Activated T-cell treated with anti-CD3 and anti-CD28 coated beads, Interleukin-2, amount 50 U/mL, for 1 hour (primary cell): ENCODE results near the gene CDH15.

Source experiments
- DNase-seq: peaks from one replicate; pipeline ENCODE4 v3.0.0-alpha.2; 2020

Gene CDH15

DNA sequence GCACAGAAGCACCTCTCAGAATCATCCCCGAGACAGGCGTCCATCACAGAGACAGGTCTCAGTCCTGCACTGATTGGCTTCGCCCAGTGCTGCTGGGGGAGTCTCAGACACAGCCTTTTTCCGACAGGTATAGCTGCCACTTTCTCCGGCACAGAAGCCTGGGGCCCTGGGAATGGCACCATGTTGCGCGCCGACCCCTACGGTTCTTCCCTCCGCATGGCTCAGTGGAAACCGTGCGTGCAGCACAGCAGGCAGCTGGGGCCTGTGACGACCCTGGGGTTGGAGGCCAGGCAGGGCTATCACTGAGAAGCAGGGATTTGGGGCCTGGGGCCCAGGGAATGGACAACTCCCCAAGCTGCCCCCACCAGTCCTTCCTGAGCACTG lies 29.7 kb upstream of the CDH15 start:
- no peak for DNase-seq

- DNase-seq: no peak
These were observed 28.9 kb upstream of the CDH15 start for GRCh38 chr16:89142474-89143195.

- DNase-seq: no peak
These were observed 28.3 kb upstream of the CDH15 start for GRCh38 chr16:89143201-89143741.

DNA sequence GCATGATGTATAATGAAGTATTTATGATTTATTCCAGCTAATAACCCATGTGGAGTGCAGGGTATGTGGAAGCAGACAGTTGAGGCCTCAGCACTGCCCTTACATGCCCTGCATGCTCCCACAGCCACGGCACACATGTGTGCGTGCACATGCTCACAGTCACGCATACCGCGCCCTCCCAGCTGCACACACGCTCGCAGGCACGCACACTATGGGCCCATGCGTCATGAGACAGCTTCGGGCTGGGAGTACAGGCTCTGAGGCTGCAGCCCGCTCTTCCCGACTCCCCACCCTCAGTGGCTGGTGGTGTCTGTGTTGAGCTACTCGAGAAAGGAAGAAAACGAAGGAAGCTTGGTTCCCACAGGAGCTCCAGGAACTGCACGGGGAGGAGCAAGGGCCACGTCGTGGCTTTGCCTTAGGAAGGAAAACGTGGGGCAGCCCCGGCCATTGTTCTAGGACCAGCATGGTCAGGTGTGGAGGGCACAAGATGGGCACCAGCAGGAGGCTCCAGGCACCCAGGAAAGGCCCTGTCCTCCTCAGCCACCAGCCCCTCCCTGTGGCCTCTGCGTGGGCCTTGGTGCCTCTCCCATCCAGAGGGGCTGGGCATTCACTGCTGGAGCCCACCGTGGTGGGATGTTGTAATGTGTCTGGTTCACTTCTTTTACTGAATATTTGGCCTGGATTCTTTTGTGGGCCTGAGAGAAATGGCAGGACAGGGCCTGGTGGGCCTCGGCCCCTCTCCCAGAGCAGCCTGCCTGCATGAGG lies 27.5 kb upstream of the CDH15 start:
- no peak for DNase-seq

GRCh38 chr16:89144681-89145080 lies 26.9 kb upstream of the CDH15 start:
- DNase-seq: no peak

GRCh38 chr16:89145406-89146161 lies 26.0 kb upstream of the CDH15 start:
- DNase-seq: no peak

GRCh38 chr16:89146211-89147005 lies 25.1 kb upstream of the CDH15 start:
- DNase-seq: no peak

GRCh38 chr16:89147085-89147817 lies 24.3 kb upstream of the CDH15 start:
- no peak for DNase-seq

- DNase-seq: no peak
These were observed 22.2 kb upstream of the CDH15 start for GRCh38 chr16:89149386-89149785.

GRCh38 chr16:89150090-89150835 lies 21.3 kb upstream of the CDH15 start:
- DNase-seq: no peak

DNA sequence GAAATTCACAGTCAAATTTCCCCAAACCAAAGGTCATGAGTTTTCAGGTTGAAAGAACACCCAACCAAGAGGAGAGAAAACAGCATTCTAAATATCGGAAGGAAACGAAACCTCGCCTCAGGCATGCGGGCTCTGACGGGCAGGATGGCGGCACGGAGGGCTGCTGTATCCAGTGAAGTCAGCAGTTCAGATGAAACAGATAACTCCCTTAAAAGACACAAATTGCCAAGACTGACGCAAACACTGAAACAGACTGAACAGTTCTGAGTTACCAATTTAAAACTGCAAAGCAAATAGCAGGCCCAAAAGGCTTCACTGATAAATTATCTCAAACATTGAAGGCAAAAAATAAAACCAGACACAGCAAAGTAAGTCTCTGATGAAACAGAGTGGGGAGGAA lies 20.6 kb upstream of the CDH15 start:
- no peak for DNase-seq

DNA sequence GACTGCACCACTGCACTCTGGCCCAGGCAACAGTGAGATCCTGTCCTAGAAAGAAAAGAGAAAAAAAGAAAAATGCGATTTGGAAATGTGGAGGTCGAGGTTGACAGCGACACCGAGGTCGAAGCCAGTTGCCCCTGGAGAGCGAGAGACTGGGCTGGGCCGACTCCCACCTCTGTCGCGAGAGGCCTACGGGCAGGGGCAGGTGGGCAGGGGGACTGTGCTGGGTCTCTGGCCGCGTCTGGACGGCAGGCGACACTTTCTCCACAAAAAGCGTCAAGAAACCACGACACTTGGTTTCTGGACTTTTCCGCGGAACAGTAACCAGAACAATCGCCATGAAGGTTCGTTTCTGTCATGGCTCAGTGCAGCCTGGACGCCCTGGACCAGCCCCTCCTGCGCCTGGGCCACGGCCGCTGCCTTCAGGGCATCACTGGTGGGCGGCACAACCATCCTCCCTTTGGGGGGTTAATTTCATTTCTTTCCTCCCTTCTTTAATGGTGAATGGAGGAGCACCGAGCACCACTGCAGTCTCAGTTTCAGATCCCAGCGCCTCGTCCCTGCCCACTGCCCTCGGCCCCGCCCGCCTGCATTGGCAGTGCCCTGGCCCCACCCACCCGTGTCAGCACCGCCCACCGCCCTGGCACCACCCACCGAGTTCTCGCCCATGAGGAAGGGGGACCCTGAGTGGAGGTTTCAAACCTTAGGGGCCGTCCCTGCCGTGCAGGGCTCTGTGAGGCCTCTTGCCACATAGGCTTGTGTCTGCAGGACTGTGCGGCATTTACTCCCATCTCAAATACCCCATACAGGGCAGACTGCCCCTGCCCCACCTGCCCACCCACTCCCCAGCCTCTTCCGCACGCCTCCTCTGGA lies 18.5 kb upstream of the CDH15 start:
- DNase-seq: no peak

DNA sequence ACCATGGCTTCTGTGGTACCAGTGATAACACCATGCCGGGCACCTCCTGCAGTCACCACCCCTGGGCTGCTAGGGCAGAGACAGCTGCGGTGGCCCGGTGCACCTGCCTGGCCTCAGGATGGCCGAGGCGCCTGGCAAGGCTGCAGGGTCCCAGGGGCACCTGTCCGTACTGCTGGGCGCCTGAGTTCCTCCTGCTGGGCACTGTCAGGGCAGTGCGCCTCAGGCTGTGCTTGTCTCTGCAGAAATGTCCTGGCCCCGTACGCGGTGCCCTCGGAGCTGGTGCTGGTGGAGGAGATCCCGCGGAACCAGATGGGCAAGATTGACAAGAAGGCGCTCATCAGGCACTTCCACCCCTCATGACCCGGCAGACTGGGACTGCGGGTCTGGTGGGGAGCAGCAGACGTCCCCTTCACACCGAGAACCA lies 17.7 kb upstream of the CDH15 start:
- DNase-seq: no peak

DNA sequence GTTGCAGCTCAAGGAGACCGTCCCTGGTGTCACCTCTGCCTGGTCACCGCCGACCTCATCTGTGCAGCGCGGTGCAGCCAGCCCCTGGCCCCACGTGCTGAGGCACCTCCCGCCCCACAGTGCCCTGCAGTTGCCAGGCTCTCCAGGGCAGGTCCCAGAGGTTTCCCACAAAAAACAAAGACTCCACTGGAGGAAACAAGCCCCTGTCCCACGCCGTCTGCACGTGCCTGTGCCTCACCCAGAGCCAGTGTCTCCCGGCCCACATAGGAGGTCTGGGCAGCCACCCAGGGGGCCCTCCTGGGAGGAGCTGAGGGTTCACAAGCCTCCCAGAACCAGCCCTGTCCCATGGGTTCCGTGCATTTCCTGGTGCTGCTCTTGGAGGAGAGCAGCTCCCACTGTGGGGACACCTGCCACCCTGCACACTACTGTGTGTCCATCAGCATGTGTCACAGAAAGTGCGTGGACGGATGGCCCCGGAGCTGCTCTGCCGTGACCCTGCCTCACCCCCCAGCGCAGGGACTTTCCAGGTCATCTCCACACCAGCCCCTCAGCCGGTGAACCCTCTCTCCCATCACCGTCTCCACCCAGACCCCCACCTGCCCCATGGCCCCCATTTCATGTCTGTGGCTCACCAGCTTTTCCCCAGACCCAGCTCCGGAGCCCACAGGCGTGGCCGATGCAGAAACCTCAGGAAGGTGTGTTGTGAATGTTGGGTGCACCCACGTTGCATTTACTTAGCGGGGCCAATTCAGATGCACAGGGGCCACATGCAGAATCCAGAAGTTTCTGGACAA lies 17.0 kb upstream of the CDH15 start:
- DNase-seq: no peak

DNA sequence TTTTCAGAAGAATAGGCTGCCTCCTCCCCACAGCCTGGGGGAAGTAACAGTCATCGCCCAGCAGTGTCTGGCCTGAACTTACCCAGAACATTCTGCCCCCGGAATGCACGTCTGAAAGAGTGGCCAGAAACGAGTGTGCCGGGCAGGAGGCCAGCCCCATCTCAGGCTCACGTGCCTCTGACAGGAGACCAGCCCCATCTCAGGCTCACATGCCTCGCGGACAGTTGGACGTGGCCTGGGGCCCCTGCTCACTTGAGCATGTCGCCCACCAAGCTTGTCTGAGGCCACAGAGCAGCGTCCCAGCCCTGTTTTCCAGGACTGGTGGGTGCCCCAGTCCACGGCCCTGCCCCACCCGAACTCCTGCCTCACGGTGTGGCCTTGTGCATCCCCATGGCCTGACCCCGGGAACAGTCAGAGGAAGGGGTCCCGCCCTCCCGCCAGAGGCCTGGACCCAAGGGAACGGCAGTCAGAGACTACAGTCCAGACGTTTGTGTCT lies 16.3 kb upstream of the CDH15 start:
- DNase-seq: no peak

- no peak for DNase-seq
These were observed 15.5 kb upstream of the CDH15 start for GRCh38 chr16:89155851-89156739.

DNA sequence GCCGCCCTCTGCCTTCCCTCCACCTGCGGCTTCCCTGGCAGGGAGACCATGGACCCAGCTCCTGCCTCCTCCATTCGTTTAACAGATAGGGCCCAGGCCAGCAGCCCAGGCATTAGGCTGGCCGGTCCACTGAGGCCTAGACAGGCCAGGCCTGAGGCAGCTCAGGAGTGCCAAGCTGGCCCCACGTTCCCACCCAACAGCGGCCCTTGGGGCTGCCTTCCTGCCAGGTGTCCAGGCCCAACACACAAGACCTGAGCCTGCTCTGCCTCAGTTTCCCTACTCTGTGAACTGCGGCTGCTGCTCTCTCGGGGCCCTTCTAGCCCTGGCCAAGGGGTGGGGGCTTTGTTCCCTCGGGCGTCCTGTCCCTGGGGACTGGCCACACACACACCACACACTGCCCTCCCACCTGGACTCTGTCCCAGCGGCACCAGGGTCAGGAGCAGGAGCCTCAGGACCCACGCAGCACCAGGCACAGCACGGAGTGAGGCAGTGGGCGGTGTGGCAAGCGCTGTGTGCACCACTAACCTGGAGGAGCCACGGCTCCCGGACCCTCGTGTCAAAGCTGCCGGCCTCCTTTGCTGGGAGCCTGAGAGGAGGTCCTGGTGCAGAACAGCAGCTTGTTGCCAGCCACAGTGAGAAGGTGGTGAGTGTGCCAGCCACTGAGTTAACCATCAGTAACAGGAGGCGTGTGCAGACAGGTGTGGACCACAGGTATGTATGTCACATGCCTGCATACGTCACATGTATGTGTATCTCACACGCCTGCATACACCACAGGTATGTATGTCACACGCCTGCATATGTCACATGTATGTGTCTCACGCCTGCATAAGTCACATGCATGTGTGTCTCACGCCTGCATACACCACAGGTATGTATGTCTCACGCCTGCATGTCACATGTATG lies 14.6 kb upstream of the CDH15 start:
- DNase-seq: no peak
